Panc1 (cell line): ENCODE measurements around the gene SLIT1. TPM values are rescaled to one million over a fixed set of nuclear protein-coding genes. Genes with fewer than 3 reads are reported as not detected.

Experiments used
- ATAC-seq: fragments of 200-7000 bp; cut with Tn5 transposase; 2 replicates; pipeline ENCODE4 v1.9.1; 2020; ENCODE audit warnings: mild to moderate bottlenecking, moderate library complexity
- BruUV-seq: library from RNA; stranded (reverse); fragments of 400-500 nt; replicated peaks from 2 replicates; lab custom pipeline; 2021; lab: Mats Ljungman, UMichigan
- CTCF ChIA-PET: fragments of 300-600 bp; sonication (Branson Sonifier 250); formaldehyde crosslinking; loops from one replicate; lab custom pipeline; 2022; ENCODE audit warnings: antibody characterized with exemption; lab: Charles Lee
- POLR2A ChIA-PET: fragments of 300-600 bp; sonication (Branson Sonifier 250); formaldehyde crosslinking; loops from one replicate; lab custom pipeline; 2022; ENCODE audit warnings: antibody characterized with exemption; lab: Charles Lee
- DNase-seq: peaks from one replicate; pipeline ENCODE4 v3.0.0-alpha.2; 2010; ENCODE audit warnings: low read depth, low spot score
- H3K27ac ChIP-seq: 2 replicates; pipeline ENCODE4 v1.5.1; 2011; ENCODE audit warnings: mild to moderate bottlenecking, low read length, inconsistent platforms
- H3K27me3 ChIP-seq: fragments of 200-500 bp; sonication (Bioruptor generic); 2 replicates; pipeline ENCODE4 v1.6.0; 2014; ENCODE audit warnings: low read length, inconsistent platforms; ENCODE audit not compliant: control insufficient read depth, insufficient read depth
- H3K36me3 ChIP-seq: fragments of 200-500 bp; sonication (Bioruptor generic); 2 replicates; pipeline ENCODE4 v1.5.1; 2014; ENCODE audit warnings: inconsistent platforms, mild to moderate bottlenecking, low read length, moderate library complexity; ENCODE audit not compliant: control insufficient read depth, insufficient read depth
- H3K4me1 ChIP-seq: 2 replicates; pipeline ENCODE4 v1.5.1; 2011; ENCODE audit warnings: inconsistent platforms, mild to moderate bottlenecking, low read length, moderate library complexity; ENCODE audit not compliant: control insufficient read depth, insufficient read depth
- H3K4me3 ChIP-seq, 2 experiments: 2 replicates each; pipeline ENCODE4 v1.5.1; 2011 to 2012; ENCODE audit warnings: low read depth in 2 of 2, low read length in 2 of 2, mild to moderate bottlenecking in 2 of 2, inconsistent platforms in 1 of 2, moderate library complexity in 1 of 2
- H3K9me3 ChIP-seq: fragments of 200-500 bp; sonication (Bioruptor generic); 2 replicates; pipeline ENCODE4 v1.5.1; 2014; ENCODE audit warnings: low read depth, mild to moderate bottlenecking, inconsistent platforms, low read length, moderate library complexity; ENCODE audit not compliant: control insufficient read depth, insufficient read depth
- POLR2AphosphoS5 ChIP-seq: IDR thresholded peaks from 2 replicates; pipeline ENCODE4 v1.6.1; 2012; ENCODE audit warnings: mild to moderate bottlenecking, low read depth, low read length, moderate library complexity
- SIN3A ChIP-seq: IDR thresholded peaks from 2 replicates; pipeline ENCODE4 v1.6.1; 2012; ENCODE audit warnings: low read depth, mild to moderate bottlenecking, low read length, moderate library complexity, borderline replicate concordance; ENCODE audit not compliant: insufficient read depth
- TCF7L2 ChIP-seq: IDR thresholded peaks from 2 replicates; pipeline ENCODE4 v1.6.1; 2011; ENCODE audit warnings: mild to moderate bottlenecking, low read depth, low read length, inconsistent platforms
- in situ Hi-C: cut with HindIII; loops from 2 replicates; pipeline ENCODE4 v1.10.0; 2016; ENCODE audit warnings: low sequenced_read_pairs, low pct_unique_long_range_greater_than_20kb
- intact Hi-C: fragments of 100-400 bp; cut with micrococcal nuclease; formaldehyde crosslinking; loops from one replicate; pipeline ENCODE4 v1.10.0; 2022; ENCODE audit not compliant: unreplicated experiment
- total RNA-seq: library from RNA; stranded (reverse); gene quantifications from one replicate; pipeline ENCODE4 v1.2.1, GENCODE V29; 2021; ENCODE audit not compliant: unreplicated experiment
- TF ChIP-seq, protein P1 (sequence below), 2 experiments: IDR thresholded peaks; 2 replicates each; pipeline ENCODE4 v1.6.1; 2011 to 2012; ENCODE audit warnings: low read depth in 2 of 2, control low read depth in 1 of 2, low read length in 1 of 2, mild to moderate bottlenecking in 1 of 2, moderate library complexity in 1 of 2; ENCODE audit not compliant: insufficient read depth in 1 of 2
- TF ChIP-seq, protein P2 (sequence below): fragments of 450-650 bp; IDR thresholded peaks from 2 replicates; pipeline ENCODE4 v1.5.1; 2017; ENCODE audit warnings: mild to moderate bottlenecking

Gene SLIT1
- total RNA-seq, 1 experiment from 2014 or later, result 2.6 TPM

DNA sequence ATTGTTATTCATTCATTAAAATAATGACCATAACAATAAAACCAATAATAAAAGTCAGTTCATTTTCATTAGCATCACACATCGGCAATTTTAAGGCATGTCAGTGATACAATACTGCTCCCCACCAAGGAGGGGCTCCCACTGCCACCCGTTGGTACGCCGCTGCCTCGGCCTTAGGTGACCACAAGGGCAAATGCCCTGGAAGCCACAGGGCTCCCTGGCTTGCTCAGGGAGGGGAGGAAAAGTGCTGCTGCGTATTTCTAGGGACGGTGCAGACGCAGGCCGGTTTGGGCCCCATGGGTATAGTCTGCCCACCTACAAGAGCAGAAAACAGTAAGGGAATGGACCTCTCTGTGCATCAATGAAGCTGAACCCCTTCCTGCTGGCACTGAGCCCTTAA is 85.1 kb downstream of the SLIT1 start:
- ATAC-seq (no peak), DNase-seq (no peak)
- no peaks in the 10 kb centered on the region for H3K4me1 ChIP-seq
- H3K27ac ChIP-seq, result no peak overlapping the region
- intact Hi-C loops, result no loop called here
- POLR2A ChIA-PET, result no interaction called here
- H3K9me3 ChIP-seq, result no peaks in the 10 kb centered on the region
- no peaks in the 10 kb centered on the region for H3K36me3 ChIP-seq
- no peak overlapping the region for H3K4me3 ChIP-seq
- CTCF ChIA-PET, result interaction anchor here (0.6 kb wide), 1 partner anchor 78 kb away, joined by 3 read pairs; no protein-coding TSS in a partner anchor
- in situ Hi-C loops, result no loop called here
- H3K27me3 ChIP-seq, result 0 out of 2 replicates have a peak, but pooled peaks cover 2% of the 10 kb centered on the region
- TF ChIP-seq TCF7L2, result no peak
- TF ChIP-seq POLR2AphosphoS5, result no peak
- TF ChIP-seq, protein P1, sequence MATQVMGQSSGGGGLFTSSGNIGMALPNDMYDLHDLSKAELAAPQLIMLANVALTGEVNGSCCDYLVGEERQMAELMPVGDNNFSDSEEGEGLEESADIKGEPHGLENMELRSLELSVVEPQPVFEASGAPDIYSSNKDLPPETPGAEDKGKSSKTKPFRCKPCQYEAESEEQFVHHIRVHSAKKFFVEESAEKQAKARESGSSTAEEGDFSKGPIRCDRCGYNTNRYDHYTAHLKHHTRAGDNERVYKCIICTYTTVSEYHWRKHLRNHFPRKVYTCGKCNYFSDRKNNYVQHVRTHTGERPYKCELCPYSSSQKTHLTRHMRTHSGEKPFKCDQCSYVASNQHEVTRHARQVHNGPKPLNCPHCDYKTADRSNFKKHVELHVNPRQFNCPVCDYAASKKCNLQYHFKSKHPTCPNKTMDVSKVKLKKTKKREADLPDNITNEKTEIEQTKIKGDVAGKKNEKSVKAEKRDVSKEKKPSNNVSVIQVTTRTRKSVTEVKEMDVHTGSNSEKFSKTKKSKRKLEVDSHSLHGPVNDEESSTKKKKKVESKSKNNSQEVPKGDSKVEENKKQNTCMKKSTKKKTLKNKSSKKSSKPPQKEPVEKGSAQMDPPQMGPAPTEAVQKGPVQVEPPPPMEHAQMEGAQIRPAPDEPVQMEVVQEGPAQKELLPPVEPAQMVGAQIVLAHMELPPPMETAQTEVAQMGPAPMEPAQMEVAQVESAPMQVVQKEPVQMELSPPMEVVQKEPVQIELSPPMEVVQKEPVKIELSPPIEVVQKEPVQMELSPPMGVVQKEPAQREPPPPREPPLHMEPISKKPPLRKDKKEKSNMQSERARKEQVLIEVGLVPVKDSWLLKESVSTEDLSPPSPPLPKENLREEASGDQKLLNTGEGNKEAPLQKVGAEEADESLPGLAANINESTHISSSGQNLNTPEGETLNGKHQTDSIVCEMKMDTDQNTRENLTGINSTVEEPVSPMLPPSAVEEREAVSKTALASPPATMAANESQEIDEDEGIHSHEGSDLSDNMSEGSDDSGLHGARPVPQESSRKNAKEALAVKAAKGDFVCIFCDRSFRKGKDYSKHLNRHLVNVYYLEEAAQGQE (IDR thresholded peaks at IDR 0.05; ENCODE audit: insufficient read depth in 1 of 2, low read depth in 2 of 2, low read length in 1 of 2), result no peak
- TF ChIP-seq, protein P2, sequence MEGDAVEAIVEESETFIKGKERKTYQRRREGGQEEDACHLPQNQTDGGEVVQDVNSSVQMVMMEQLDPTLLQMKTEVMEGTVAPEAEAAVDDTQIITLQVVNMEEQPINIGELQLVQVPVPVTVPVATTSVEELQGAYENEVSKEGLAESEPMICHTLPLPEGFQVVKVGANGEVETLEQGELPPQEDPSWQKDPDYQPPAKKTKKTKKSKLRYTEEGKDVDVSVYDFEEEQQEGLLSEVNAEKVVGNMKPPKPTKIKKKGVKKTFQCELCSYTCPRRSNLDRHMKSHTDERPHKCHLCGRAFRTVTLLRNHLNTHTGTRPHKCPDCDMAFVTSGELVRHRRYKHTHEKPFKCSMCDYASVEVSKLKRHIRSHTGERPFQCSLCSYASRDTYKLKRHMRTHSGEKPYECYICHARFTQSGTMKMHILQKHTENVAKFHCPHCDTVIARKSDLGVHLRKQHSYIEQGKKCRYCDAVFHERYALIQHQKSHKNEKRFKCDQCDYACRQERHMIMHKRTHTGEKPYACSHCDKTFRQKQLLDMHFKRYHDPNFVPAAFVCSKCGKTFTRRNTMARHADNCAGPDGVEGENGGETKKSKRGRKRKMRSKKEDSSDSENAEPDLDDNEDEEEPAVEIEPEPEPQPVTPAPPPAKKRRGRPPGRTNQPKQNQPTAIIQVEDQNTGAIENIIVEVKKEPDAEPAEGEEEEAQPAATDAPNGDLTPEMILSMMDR, result no peak
- no TSS peak for BruUV-seq

DNA sequence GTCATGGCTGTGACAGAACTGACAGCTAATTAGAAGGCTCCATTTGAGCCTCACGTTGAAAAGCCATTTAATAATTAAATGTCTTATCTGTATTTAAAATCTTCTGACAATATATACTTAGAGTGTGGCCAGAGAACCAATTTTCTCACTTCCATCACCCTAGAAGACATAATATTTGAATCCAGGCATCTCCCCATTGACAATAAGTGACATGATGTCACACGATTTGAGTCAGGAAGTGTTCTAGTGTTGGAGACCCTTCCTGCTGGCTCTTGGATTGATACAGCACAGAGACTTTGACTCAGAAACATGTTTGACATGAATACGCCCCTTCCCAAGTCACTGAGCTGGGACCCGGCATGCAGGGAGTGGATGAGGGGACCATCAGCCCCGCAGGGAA is 85.9 kb downstream of the SLIT1 start:
- no peaks in the 10 kb centered on the region for H3K36me3 ChIP-seq
- TF ChIP-seq, protein P2, result no peak
- TF ChIP-seq, protein P1 (IDR thresholded peaks at IDR 0.05; ENCODE audit: insufficient read depth in 1 of 2, low read depth in 2 of 2, low read length in 1 of 2), result no peak
- TF ChIP-seq TCF7L2 (no peak), POLR2AphosphoS5 (no peak), SIN3A (no peak)
- ChIA-PET POLR2A (no interaction called here), CTCF (interaction anchor here (0.6 kb wide), 1 partner anchor 79 kb away, joined by 3 read pairs; no protein-coding TSS in a partner anchor)
- ATAC-seq, result no peak
- H3K27me3 ChIP-seq, result 0 out of 2 replicates have a peak, but pooled peaks cover 2% of the 10 kb centered on the region
- no peaks in the 10 kb centered on the region for H3K9me3 ChIP-seq
- no peak overlapping the region for H3K4me3 ChIP-seq
- DNase-seq, result no peak
- BruUV-seq, result no TSS peak
- H3K27ac ChIP-seq, result no peak overlapping the region
- intact Hi-C loops (no loop called here), in situ Hi-C loops (no loop called here)
- H3K4me1 ChIP-seq, result no peaks in the 10 kb centered on the region
